HepG2 (cell line): Measurements from ENCODE around the gene FAM3D. TPM values are rescaled to one million over a fixed set of nuclear protein-coding genes. Genes with fewer than 3 reads are reported as not detected.

Experiments
- ATAC-seq: fragments of 200-7000 bp; cut with Tn5 transposase; 3 replicates; pipeline ENCODE4 v1.9.1; 2020; ENCODE audit warnings: mild to moderate bottlenecking, moderate library complexity
- BruUV-seq: library from RNA; stranded (reverse); fragments of 400-500 nt; replicated peaks from 2 replicates; lab custom pipeline; 2021; lab: Mats Ljungman, UMichigan
- CTCF ChIA-PET: fragments of 300-600 bp; formaldehyde crosslinking; extraction: SDS; loops from one replicate; lab custom pipeline; 2021; ENCODE audit warnings: low total read pairs, inconsistent platforms, low intra/inter-chr PET ratio; lab: Yijun Ruan, JAX
- POLR2A ChIA-PET: fragments of 350-600 bp; sonication (Branson Sonifier 250); formaldehyde crosslinking; loops from one replicate; lab custom pipeline; 2020; ENCODE audit warnings: antibody characterized with exemption, inconsistent platforms; lab: Yijun Ruan, JAX
- DNase-seq: peaks from one replicate; pipeline ENCODE4 v3.0.0-alpha.2; 2015; ENCODE audit warnings: low spot score
- FAIRE-seq: peaks from 3 replicates; lab custom pipeline; 2011; peaks lifted over from hg19 to GRCh38; lab: Jason Lieb, UNC
- H2AFZ ChIP-seq: one replicate; pipeline ENCODE4 v1.6.1; 2011; ENCODE audit warnings: low read length, inconsistent platforms
- H3K27ac ChIP-seq: fragments of 300-600 bp; 3 replicates; pipeline ENCODE4 v1.8.0; 2011; ENCODE audit warnings: mixed run types, mild to moderate bottlenecking, mixed read lengths, low read length, inconsistent platforms; ENCODE audit not compliant: insufficient read depth; ENCODE audit errors: extremely low read length
- H3K27me3 ChIP-seq, 2 experiments: fragments of 200-600 bp in 1 of 2; 2 replicates in 1 of 2; 3 replicates in 1 of 2; pipeline versions ENCODE4 v1.6.0 to v1.8.0; 2011; ENCODE audit warnings: low read length in 2 of 2, mild to moderate bottlenecking in 2 of 2, moderate library complexity in 2 of 2, inconsistent platforms in 1 of 2; ENCODE audit not compliant: insufficient read depth in 2 of 2, control insufficient read depth in 1 of 2
- H3K36me3 ChIP-seq, 2 experiments: fragments of 200-600 bp in 1 of 2; replicated peaks in 1 of 2; 2 replicates in 1 of 2; 3 replicates in 1 of 2; pipeline versions ENCODE4 v1.5.1 to v1.8.0; 2011; ENCODE audit warnings: low read length in 2 of 2, inconsistent platforms in 1 of 2; ENCODE audit not compliant: insufficient read depth in 2 of 2, control insufficient read depth in 1 of 2
- H3K4me1 ChIP-seq: 2 replicates; pipeline ENCODE4 v1.5.1; 2012; ENCODE audit warnings: low read length, inconsistent platforms; ENCODE audit not compliant: insufficient read depth
- H3K4me2 ChIP-seq: 2 replicates; pipeline ENCODE4 v1.6.0; 2011; ENCODE audit warnings: low read depth, low read length, inconsistent platforms
- H3K4me3 ChIP-seq, 3 experiments: fragments of 200-600 bp in 1 of 3; sonication (generic), shearing (Covaris generic) in 1 of 3; replicated peaks in 1 of 3; 2 replicates each; pipeline ENCODE4 v1.5.1; 2011 to 2016; ENCODE audit warnings: low read length in 3 of 3, inconsistent platforms in 2 of 3, low read depth in 2 of 3, mild to moderate bottlenecking in 2 of 3, control low read depth in 1 of 3, mixed read lengths in 1 of 3; ENCODE audit not compliant: insufficient read depth in 1 of 3
- H3K79me2 ChIP-seq: one replicate; pipeline ENCODE4 v1.6.1; 2011; ENCODE audit warnings: low read length, inconsistent platforms; ENCODE audit not compliant: insufficient read depth
- H3K9ac ChIP-seq: 2 replicates; pipeline ENCODE4 v1.6.0; 2011; ENCODE audit warnings: mild to moderate bottlenecking, low read depth, low read length, inconsistent platforms; ENCODE audit not compliant: insufficient read depth
- H3K9me3 ChIP-seq: 2 replicates; pipeline ENCODE4 v1.5.1; 2012; ENCODE audit warnings: mild to moderate bottlenecking, low read length
- H4K20me1 ChIP-seq: 2 replicates; pipeline ENCODE4 v1.6.0; 2011; ENCODE audit warnings: inconsistent platforms, mild to moderate bottlenecking, low read length, moderate library complexity; ENCODE audit not compliant: insufficient read depth
- AGO1 ChIP-seq: fragments of 200-400 bp; formaldehyde crosslinking; IDR thresholded peaks from 2 replicates; pipeline ENCODE4 v1.6.1; 2017; ENCODE audit warnings: mild to moderate bottlenecking, low read depth, low read length, moderate library complexity; ENCODE audit not compliant: poor library complexity, severe bottlenecking
- AGO2 ChIP-seq: fragments of 200-400 bp; formaldehyde crosslinking; optimal IDR thresholded peaks from 2 replicates; pipeline ENCODE3; 2017; ENCODE audit warnings: mild to moderate bottlenecking, low read depth, low read length, moderate library complexity
- AKAP8 ChIP-seq: sonication (generic); formaldehyde crosslinking; IDR thresholded peaks from 2 replicates; pipeline ENCODE4 v1.5.1; 2020; ENCODE audit warnings: mild to moderate bottlenecking, missing genetic modification reagents
- ARNT ChIP-seq: fragments of 450-650 bp; IDR thresholded peaks from 2 replicates; pipeline ENCODE4 v1.6.1; 2017
- HCFC1 ChIP-seq: fragments of 150-350 bp; IDR thresholded peaks from 2 replicates; pipeline ENCODE4 v1.6.1; 2014; ENCODE audit warnings: low read depth, low read length
- HOXA5 ChIP-seq: sonication (generic); formaldehyde crosslinking; IDR thresholded peaks from 2 replicates; pipeline ENCODE4 v1.4.0; 2020; ENCODE audit warnings: missing genetic modification reagents
- IRF2 ChIP-seq: IDR thresholded peaks from 2 replicates; pipeline ENCODE4 v1.6.1; 2018; ENCODE audit warnings: missing genetic modification reagents, missing compliant biosample characterization
- KLF13 ChIP-seq: sonication (generic); formaldehyde crosslinking; IDR thresholded peaks from 2 replicates; pipeline ENCODE4 v1.4.0; 2020; ENCODE audit warnings: mild to moderate bottlenecking, missing genetic modification reagents
- MED1 ChIP-seq: sonication (generic); formaldehyde crosslinking; IDR thresholded peaks from 2 replicates; pipeline ENCODE4 v1.4.0; 2020; ENCODE audit warnings: missing genetic modification reagents
- NFIC ChIP-seq: IDR thresholded peaks from 2 replicates; pipeline ENCODE4 v1.6.1; 2012; ENCODE audit warnings: mild to moderate bottlenecking, low read length, inconsistent platforms
- REST ChIP-seq, 2 experiments: IDR thresholded peaks; 2 replicates each; pipeline ENCODE4 v1.6.1; 2011 to 2012; ENCODE audit warnings: low read length in 2 of 2, borderline replicate concordance in 1 of 2, low read depth in 1 of 2, mild to moderate bottlenecking in 1 of 2, moderate library complexity in 1 of 2
- ZFP36L2 ChIP-seq: sonication (generic); formaldehyde crosslinking; IDR thresholded peaks from 2 replicates; pipeline ENCODE4 v1.4.0; 2020; ENCODE audit warnings: missing genetic modification reagents
- ZNF263 ChIP-seq: sonication (generic); formaldehyde crosslinking; IDR thresholded peaks from 2 replicates; pipeline ENCODE4 v1.4.0; 2020; ENCODE audit warnings: missing genetic modification reagents
- ZNF513 ChIP-seq: sonication (generic); formaldehyde crosslinking; conservative IDR thresholded peaks from 2 replicates; pipeline ENCODE4 v1.5.0; 2020; ENCODE audit warnings: missing genetic modification reagents
- ZNF550 ChIP-seq: sonication (generic); formaldehyde crosslinking; IDR thresholded peaks from 2 replicates; pipeline ENCODE4 v1.4.0; 2020; ENCODE audit warnings: mild to moderate bottlenecking, missing genetic modification reagents, borderline replicate concordance
- ZNF747 ChIP-seq: sonication (generic); formaldehyde crosslinking; IDR thresholded peaks from 2 replicates; pipeline ENCODE4 v1.8.1; 2023; ENCODE audit warnings: missing genetic modification reagents, mild to moderate bottlenecking, borderline replicate concordance
- WGBS: methylation state at CpG from one replicate; pipeline ENCODE4 v1.1.6; 2017; ENCODE audit warnings: low lambda C conversion rate; 5-methylcytosine and 5-hydroxymethylcytosine counted together
- in situ Hi-C: cut with HindIII; loops from 2 replicates; pipeline ENCODE4 v1.10.0; 2017; ENCODE audit warnings: low pct_unique_long_range_greater_than_20kb; ENCODE audit not compliant: extremely low pct_ligation_motif_present
- intact Hi-C: fragments of 100-400 bp; cut with micrococcal nuclease; formaldehyde crosslinking; loops from one replicate; pipeline ENCODE4 v1.10.0; 2022; ENCODE audit not compliant: unreplicated experiment
- polyA plus RNA-seq, 8 experiments: library from polyadenylated mRNA; depleted of rRNA in 3 of 8; stranded (reverse) in 7 of 8; unstranded in 1 of 8; fragments of >200 nt; fragmentation: Illumina TruSeq in 4 of 8; extraction: Trizol in 4 of 8; gene quantifications; 2 replicates each; pipeline versions ENCODE4 v1.2.1 to v1.2.3, GENCODE V29; 2011 to 2016; ENCODE audit warnings: low read depth in 4 of 8, missing spikeins in 1 of 8, mixed read lengths in 1 of 8; ENCODE audit not compliant: insufficient read depth in 1 of 8
- total RNA-seq, 5 experiments: library from RNA; depleted of rRNA; stranded (reverse); fragments of >200 nt; fragmentation: Illumina TruSeq; extraction: Trizol; gene quantifications; 2 replicates each; pipeline ENCODE4 v1.2.3, GENCODE V29; 2016; ENCODE audit warnings: low read depth in 1 of 5
- TF ChIP-seq, protein P1 (sequence below): sonication (generic); formaldehyde crosslinking; IDR thresholded peaks from 2 replicates; pipeline ENCODE4 v1.4.0; 2020; ENCODE audit warnings: missing genetic modification reagents, borderline replicate concordance

The FAM3D gene
- total and polyA plus RNA-seq, 2 of the 13 experiments (the other 11 are each of a cell fraction or from before 2014, with no cell fraction given) = not detected

DNA sequence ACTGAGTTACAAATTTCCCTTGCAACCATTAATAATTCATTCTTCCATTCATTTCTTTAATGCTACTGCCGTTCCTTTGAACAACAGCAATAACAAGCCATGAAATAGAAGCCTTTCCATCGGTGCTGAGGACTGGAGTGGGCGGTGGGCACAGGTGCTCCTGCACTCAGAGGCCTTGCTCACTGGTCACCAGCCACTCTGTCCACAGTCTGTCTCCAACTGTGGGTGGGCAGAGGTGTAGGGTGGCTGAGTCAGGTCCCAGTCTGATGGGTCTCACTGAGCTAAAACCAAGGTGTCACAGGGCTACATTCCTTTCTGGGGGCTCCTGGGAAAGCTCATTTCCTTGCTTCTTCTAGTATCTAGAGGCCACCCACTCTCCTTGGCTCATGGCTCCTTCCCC, 6.3 kb upstream of the FAM3D start (continued):
- TF ChIP-seq REST (IDR thresholded peaks at IDR 0.05; ENCODE audit: borderline replicate concordance in 1 of 2, low read depth in 1 of 2, low read length in 2 of 2) = no peak
- TF ChIP-seq ZNF263 (CRISPR knock-in tag) = no peak
- no peak for TF ChIP-seq ZNF550 (CRISPR knock-in tag)
- no peak for TF ChIP-seq KLF13 (CRISPR knock-in tag)
- TF ChIP-seq HOXA5 = no peak

- peaks cover 0 to 8% of the 10 kb centered on the region in 2 experiments; a peak in 4 of 5 replicates for H3K27me3 ChIP-seq
- H3K9ac ChIP-seq = no peak overlapping the region
- no peaks in the 10 kb centered on the region for H3K9me3 ChIP-seq
- H3K27ac ChIP-seq = no peak overlapping the region
- intact Hi-C loops = no loop called here
- ChIA-PET CTCF (no interaction called here), POLR2A (no interaction called here)
- 27% methylated on average over 8 of the region's 8 CpGs for WGBS
- H4K20me1 ChIP-seq = no peaks in the 10 kb centered on the region
- no peak overlapping the region for H2AFZ ChIP-seq
- ATAC-seq = no peak
- H3K4me2 ChIP-seq = no peak overlapping the region
- no TSS peak for BruUV-seq
- no peak for FAIRE-seq
- DNase-seq = no peak
- in situ Hi-C loops = no loop called here
- no peaks in the 10 kb centered on the region for H3K36me3 ChIP-seq
- no peak overlapping the region for H3K4me3 ChIP-seq
- peaks cover 10% of the 10 kb centered on the region; the same call in 1 of the 2 replicates for H3K4me1 ChIP-seq
- H3K79me2 ChIP-seq = no peaks in the 10 kb centered on the region
- TF ChIP-seq HCFC1 (no peak), ARNT (no peak), IRF2 (no peak), AGO1 (no peak), ZNF513 (CRISPR knock-in tag) (no peak), AKAP8 (CRISPR knock-in tag) (no peak), AGO2 (no peak), MED1 (no peak), ZNF747 (no peak), ZFP36L2 (no peak), NFIC (no peak)
- TF ChIP-seq, protein P1, sequence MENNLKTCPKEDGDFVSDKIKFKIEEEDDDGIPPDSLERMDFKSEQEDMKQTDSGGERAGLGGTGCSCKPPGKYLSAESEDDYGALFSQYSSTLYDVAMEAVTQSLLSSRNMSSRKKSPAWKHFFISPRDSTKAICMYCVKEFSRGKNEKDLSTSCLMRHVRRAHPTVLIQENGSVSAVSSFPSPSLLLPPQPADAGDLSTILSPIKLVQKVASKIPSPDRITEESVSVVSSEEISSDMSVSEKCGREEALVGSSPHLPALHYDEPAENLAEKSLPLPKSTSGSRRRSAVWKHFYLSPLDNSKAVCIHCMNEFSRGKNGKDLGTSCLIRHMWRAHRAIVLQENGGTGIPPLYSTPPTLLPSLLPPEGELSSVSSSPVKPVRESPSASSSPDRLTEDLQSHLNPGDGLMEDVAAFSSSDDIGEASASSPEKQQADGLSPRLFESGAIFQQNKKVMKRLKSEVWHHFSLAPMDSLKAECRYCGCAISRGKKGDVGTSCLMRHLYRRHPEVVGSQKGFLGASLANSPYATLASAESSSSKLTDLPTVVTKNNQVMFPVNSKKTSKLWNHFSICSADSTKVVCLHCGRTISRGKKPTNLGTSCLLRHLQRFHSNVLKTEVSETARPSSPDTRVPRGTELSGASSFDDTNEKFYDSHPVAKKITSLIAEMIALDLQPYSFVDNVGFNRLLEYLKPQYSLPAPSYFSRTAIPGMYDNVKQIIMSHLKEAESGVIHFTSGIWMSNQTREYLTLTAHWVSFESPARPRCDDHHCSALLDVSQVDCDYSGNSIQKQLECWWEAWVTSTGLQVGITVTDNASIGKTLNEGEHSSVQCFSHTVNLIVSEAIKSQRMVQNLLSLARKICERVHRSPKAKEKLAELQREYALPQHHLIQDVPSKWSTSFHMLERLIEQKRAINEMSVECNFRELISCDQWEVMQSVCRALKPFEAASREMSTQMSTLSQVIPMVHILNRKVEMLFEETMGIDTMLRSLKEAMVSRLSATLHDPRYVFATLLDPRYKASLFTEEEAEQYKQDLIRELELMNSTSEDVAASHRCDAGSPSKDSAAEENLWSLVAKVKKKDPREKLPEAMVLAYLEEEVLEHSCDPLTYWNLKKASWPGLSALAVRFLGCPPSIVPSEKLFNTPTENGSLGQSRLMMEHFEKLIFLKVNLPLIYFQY (CRISPR knock-in tag) = no peak
Measured at GRCh38 chr3:58672451-58672850, 5.9 kb upstream of the FAM3D start.
